Endothelial cell of umbilical vein (primary cell): Measurements from ENCODE around the gene TTI1. TPM values are rescaled to one million over a fixed set of nuclear protein-coding genes. Genes with fewer than 3 reads are reported as not detected.

ENCODE experiments used
- BruUV-seq: library from RNA; stranded (reverse); fragments of 400-500 nt; replicated peaks from 2 replicates; lab custom pipeline; 2021; lab: Mats Ljungman, UMichigan
- CTCF ChIA-PET: fragments of 300-600, 350-600 bp; sonication (Branson Sonifier 250); formaldehyde crosslinking; loops from one replicate; lab custom pipeline; 2021; ENCODE audit warnings: antibody characterized with exemption, inconsistent platforms; lab: Charles Lee
- POLR2A ChIA-PET: fragments of 300-600, 350-600 bp; sonication (Branson Sonifier 250); formaldehyde crosslinking; loops from one replicate; lab custom pipeline; 2021; ENCODE audit warnings: antibody characterized with exemption, inconsistent platforms; lab: Charles Lee
- DNase-seq: peaks from one replicate; pipeline ENCODE4 v3.0.0-alpha.2; 2011; ENCODE audit warnings: low read depth, low spot score
- FAIRE-seq: peaks from 2 replicates; lab custom pipeline; 2011; peaks lifted over from hg19 to GRCh38; lab: Jason Lieb, UNC
- H2AFZ ChIP-seq: 2 replicates; pipeline ENCODE4 v1.6.0; 2012; ENCODE audit warnings: low read depth, low read length, control low read depth, inconsistent platforms
- H3K27ac ChIP-seq: 2 replicates; pipeline ENCODE4 v1.5.1; 2011; ENCODE audit warnings: low read depth, mild to moderate bottlenecking, control low read depth, low read length, moderate library complexity; ENCODE audit not compliant: insufficient read depth
- H3K27me3 ChIP-seq, 2 experiments: 2 replicates each; pipeline versions ENCODE4 v1.6.0 to v1.6.1; 2011; ENCODE audit warnings: low read length in 2 of 2, mixed read lengths in 1 of 2; ENCODE audit not compliant: control insufficient read depth in 2 of 2, insufficient read depth in 2 of 2
- H3K36me3 ChIP-seq, 2 experiments: 2 replicates in 1 of 2; 3 replicates in 1 of 2; pipeline ENCODE4 v1.5.1; 2011; ENCODE audit warnings: low read length in 2 of 2, mild to moderate bottlenecking in 1 of 2, moderate library complexity in 1 of 2; ENCODE audit not compliant: control insufficient read depth in 2 of 2, insufficient read depth in 2 of 2; ENCODE audit errors: extremely low read depth in 1 of 2
- H3K4me1 ChIP-seq: 3 replicates; pipeline ENCODE4 v1.5.1; 2011; ENCODE audit warnings: mild to moderate bottlenecking, low read length; ENCODE audit not compliant: control insufficient read depth, insufficient read depth; ENCODE audit errors: extremely low read depth
- H3K4me2 ChIP-seq: 2 replicates; pipeline ENCODE4 v1.6.1; 2011; ENCODE audit warnings: low read length, control low read depth, mixed read lengths; ENCODE audit not compliant: insufficient read depth
- H3K4me3 ChIP-seq, 3 experiments: fragments of 200-600 bp in 1 of 3; sonication (generic), shearing (Covaris generic) in 1 of 3; replicated peaks in 1 of 3; 2 replicates each; pipeline ENCODE4 v1.5.1; 2011 to 2016; ENCODE audit warnings: control low read depth in 3 of 3, low read length in 3 of 3, mild to moderate bottlenecking in 2 of 3, inconsistent platforms in 1 of 3, low read depth in 1 of 3, moderate library complexity in 1 of 3; ENCODE audit not compliant: insufficient read depth in 1 of 3
- H3K79me2 ChIP-seq: 2 replicates; pipeline ENCODE4 v1.6.0; 2012; ENCODE audit warnings: low read length, inconsistent platforms; ENCODE audit not compliant: control insufficient read depth, insufficient read depth
- H3K9ac ChIP-seq: replicated peaks from 2 replicates; pipeline ENCODE3; 2011; ENCODE audit warnings: low read length, control low read depth; ENCODE audit not compliant: insufficient read depth; ENCODE audit errors: extremely low read depth
- H3K9me1 ChIP-seq: replicated peaks from 3 replicates; pipeline ENCODE4 v1.6.0; 2011; ENCODE audit warnings: mild to moderate bottlenecking, low read length; ENCODE audit not compliant: control insufficient read depth, insufficient read depth; ENCODE audit errors: extremely low read depth
- H3K9me3 ChIP-seq: replicated peaks from 2 replicates; pipeline ENCODE4 v1.5.1; 2012; ENCODE audit warnings: low read length, inconsistent platforms; ENCODE audit not compliant: control insufficient read depth, insufficient read depth
- H4K20me1 ChIP-seq: replicated peaks from 2 replicates; pipeline ENCODE3; 2011; ENCODE audit warnings: mild to moderate bottlenecking, low read length; ENCODE audit not compliant: control insufficient read depth, insufficient read depth; ENCODE audit errors: extremely low read depth
- CTCF ChIP-seq, 2 donors: IDR thresholded peaks; 1 replicate in 1 of 2; 2 replicates in 1 of 2; pipeline ENCODE4 v1.5.1; 2011; ENCODE audit warnings: low read length in 2 of 2, mild to moderate bottlenecking in 2 of 2, moderate library complexity in 2 of 2, control low read depth in 1 of 2, inconsistent platforms in 1 of 2, low read depth in 1 of 2; ENCODE audit not compliant: insufficient read depth in 1 of 2; ENCODE audit errors: extremely low read depth in 1 of 2
- EZH2 ChIP-seq: IDR thresholded peaks from 2 replicates; pipeline ENCODE4 v1.6.1; 2012; ENCODE audit warnings: borderline replicate concordance, low read depth, mild to moderate bottlenecking, moderate library complexity, low read length, inconsistent platforms; ENCODE audit not compliant: severe bottlenecking
- FOS ChIP-seq: IDR thresholded peaks from 2 replicates; pipeline ENCODE4 v1.6.1; 2011; ENCODE audit warnings: mild to moderate bottlenecking, low read length, moderate library complexity, borderline replicate concordance; ENCODE audit not compliant: insufficient read depth
- GATA2 ChIP-seq: IDR thresholded peaks from 2 replicates; pipeline ENCODE4 v1.7.0; 2011; ENCODE audit warnings: low read depth, mild to moderate bottlenecking, moderate library complexity, mixed read lengths, low read length; ENCODE audit not compliant: insufficient read length, insufficient read depth
- JUN ChIP-seq: IDR thresholded peaks from 2 replicates; pipeline ENCODE4 v1.6.1; 2011; ENCODE audit warnings: borderline replicate concordance, low read depth; ENCODE audit not compliant: insufficient read length, insufficient read depth
- MYC ChIP-seq: IDR thresholded peaks from one replicate; pipeline ENCODE4 v1.6.1; 2011; ENCODE audit warnings: mild to moderate bottlenecking, low read depth, low read length
- POLR2A ChIP-seq: IDR thresholded peaks from 2 replicates; pipeline ENCODE4 v1.6.1; 2012; ENCODE audit warnings: low read depth, mild to moderate bottlenecking, control low read depth, low read length
- POLR2AphosphoS5 ChIP-seq: IDR thresholded peaks from 2 replicates; pipeline ENCODE4 v1.6.1; 2012; ENCODE audit warnings: low read depth, mild to moderate bottlenecking, control low read depth, low read length, moderate library complexity; ENCODE audit not compliant: insufficient read depth
- dilution Hi-C: fragments of 300-500 bp; cut with MboI; formaldehyde crosslinking; loops from one replicate; pipeline ENCODE4 v1.15.0; 2019; ENCODE audit warnings: low sequenced_read_pairs; ENCODE audit not compliant: extremely low pct_ligation_motif_present
- intact Hi-C: fragments of 100-400 bp; cut with micrococcal nuclease; formaldehyde crosslinking; loops from one replicate; pipeline ENCODE4 v1.10.0; 2022
- polyA plus RNA-seq, 4 experiments: library from polyadenylated mRNA; depleted of rRNA in 3 of 4; stranded (reverse) in 3 of 4; unstranded in 1 of 4; fragments of >200 nt; gene quantifications; 2 replicates each; pipeline versions ENCODE4 v1.2.1 to v1.2.3, GENCODE V29; 2011 to 2012; ENCODE audit warnings: missing spikeins in 1 of 4
- total RNA-seq: library from RNA; stranded (reverse); gene quantifications from 2 replicates; pipeline ENCODE4 v1.2.3, GENCODE V29; 2021
- TF ChIP-seq, protein P1 (sequence below): IDR thresholded peaks from 2 replicates; pipeline ENCODE4 v1.6.1; 2011; ENCODE audit not compliant: insufficient read depth, insufficient read length

TTI1 gene
- total and polyA plus RNA-seq, 2 donors (not counting 3 experiments of a cell fraction or from before 2014, with no cell fraction given): 13.2 to 23.2 TPM

- peaks cover 35% of the 10 kb centered on the region for H3K79me2 ChIP-seq
- peaks cover 8 to 11% of the 10 kb centered on the region in 2 experiments for H3K36me3 ChIP-seq
- no peak overlapping the region for H2AFZ ChIP-seq
- no peak overlapping the region for H3K4me2 ChIP-seq
- no TSS peak for BruUV-seq
- no peak overlapping the region for H3K27ac ChIP-seq
- peaks cover 15% of the 10 kb centered on the region for H3K4me1 ChIP-seq
- POLR2A ChIA-PET: no interaction called here
- DNase-seq (no peak), FAIRE-seq (no peak)
- H3K4me3 ChIP-seq: no peak overlapping the region
- dilution Hi-C loops: no loop called here
- H4K20me1 ChIP-seq: no peaks in the 10 kb centered on the region
- TF ChIP-seq FOS: no peak
- no peak for TF ChIP-seq GATA2
- no peak for TF ChIP-seq JUN
- no peak for TF ChIP-seq MYC
- TF ChIP-seq CTCF (IDR thresholded peaks at IDR 0.05; ENCODE audit: extremely low read depth in 1 of 2, insufficient read depth in 1 of 2, low read depth in 1 of 2, low read length in 2 of 2): no peak
- no peak overlapping the region for H3K9ac ChIP-seq
- H3K9me3 ChIP-seq: peaks cover 4% of the 10 kb centered on the region
- intact Hi-C loops: no loop called here
- no peaks in the 10 kb centered on the region for H3K9me1 ChIP-seq
- CTCF ChIA-PET: no interaction called here
- no peaks in the 10 kb centered on the region for H3K27me3 ChIP-seq
Measured at GRCh38 chr20:38018385-38018784, 14.9 kb downstream of the TTI1 start.

GRCh38 chr20:38017959-38018358 is 15.3 kb downstream of the TTI1 start:
- dilution Hi-C loops: no loop called here

More at GRCh38 chr20:38017959-38018358, 15.3 kb downstream of the TTI1 start:
- no peaks in the 10 kb centered on the region for H4K20me1 ChIP-seq
- H3K79me2 ChIP-seq: peaks cover 31% of the 10 kb centered on the region
- BruUV-seq: no TSS peak
- H3K9ac ChIP-seq: no peak overlapping the region
- H2AFZ ChIP-seq: no peak overlapping the region
- peaks cover 12% of the 10 kb centered on the region for H3K4me1 ChIP-seq
- no peak overlapping the region for H3K4me2 ChIP-seq
- ChIA-PET CTCF (no interaction called here), POLR2A (no interaction called here)
- intact Hi-C loops: no loop called here
- no peak overlapping the region for H3K27ac ChIP-seq
- no peak overlapping the region for H3K4me3 ChIP-seq
- H3K36me3 ChIP-seq: peaks cover 8 to 16% of the 10 kb centered on the region in 2 experiments
- TF ChIP-seq, protein P1, sequence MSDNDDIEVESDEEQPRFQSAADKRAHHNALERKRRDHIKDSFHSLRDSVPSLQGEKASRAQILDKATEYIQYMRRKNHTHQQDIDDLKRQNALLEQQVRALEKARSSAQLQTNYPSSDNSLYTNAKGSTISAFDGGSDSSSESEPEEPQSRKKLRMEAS: no peak
- TF ChIP-seq MYC: no peak
- no peak for TF ChIP-seq POLR2AphosphoS5
- TF ChIP-seq POLR2A: no peak
- no peak for TF ChIP-seq GATA2
- TF ChIP-seq FOS: no peak
- no peak for TF ChIP-seq CTCF (IDR thresholded peaks at IDR 0.05; ENCODE audit: extremely low read depth in 1 of 2, insufficient read depth in 1 of 2, low read depth in 1 of 2, low read length in 2 of 2)
- no peak for TF ChIP-seq EZH2
- no peak for TF ChIP-seq JUN
- H3K27me3 ChIP-seq: no peaks in the 10 kb centered on the region
- peaks cover 4% of the 10 kb centered on the region for H3K9me3 ChIP-seq
- FAIRE-seq (no peak), DNase-seq (no peak)
- H3K9me1 ChIP-seq: no peaks in the 10 kb centered on the region
